Activated T-cell treated with anti-CD3 and anti-CD28 coated beads, Interleukin-2, amount 50 U/mL, for 24 hours (primary cell): ENCODE results near the gene FANCC.

Experiments
- DNase-seq: peaks from one replicate; pipeline ENCODE4 v3.0.0-alpha.2; 2020
- H3K27ac Mint-ChIP-seq: 2 replicates; pipeline ENCODE4 v1.8.0; 2020; ENCODE audit warnings: mild to moderate bottlenecking, mixed read lengths
- H3K27me3 Mint-ChIP-seq: 2 replicates; pipeline ENCODE4 v1.8.0; 2020; ENCODE audit warnings: mixed read lengths
- H3K36me3 Mint-ChIP-seq: 2 replicates; pipeline ENCODE4 v1.8.0; 2020; ENCODE audit warnings: low read depth, mixed read lengths
- H3K4me1 Mint-ChIP-seq: 2 replicates; pipeline ENCODE4 v1.8.0; 2020; ENCODE audit warnings: low read depth, mixed read lengths
- H3K4me3 Mint-ChIP-seq: 2 replicates; pipeline ENCODE4 v1.8.0; 2020; ENCODE audit warnings: mild to moderate bottlenecking, moderate library complexity, mixed read lengths
- H3K9me3 Mint-ChIP-seq: 2 replicates; pipeline ENCODE4 v1.8.0; 2020; ENCODE audit warnings: mixed read lengths

Gene FANCC, protein sequence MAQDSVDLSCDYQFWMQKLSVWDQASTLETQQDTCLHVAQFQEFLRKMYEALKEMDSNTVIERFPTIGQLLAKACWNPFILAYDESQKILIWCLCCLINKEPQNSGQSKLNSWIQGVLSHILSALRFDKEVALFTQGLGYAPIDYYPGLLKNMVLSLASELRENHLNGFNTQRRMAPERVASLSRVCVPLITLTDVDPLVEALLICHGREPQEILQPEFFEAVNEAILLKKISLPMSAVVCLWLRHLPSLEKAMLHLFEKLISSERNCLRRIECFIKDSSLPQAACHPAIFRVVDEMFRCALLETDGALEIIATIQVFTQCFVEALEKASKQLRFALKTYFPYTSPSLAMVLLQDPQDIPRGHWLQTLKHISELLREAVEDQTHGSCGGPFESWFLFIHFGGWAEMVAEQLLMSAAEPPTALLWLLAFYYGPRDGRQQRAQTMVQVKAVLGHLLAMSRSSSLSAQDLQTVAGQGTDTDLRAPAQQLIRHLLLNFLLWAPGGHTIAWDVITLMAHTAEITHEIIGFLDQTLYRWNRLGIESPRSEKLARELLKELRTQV

GRCh38 chr9:95317119-95317892 lies at the start of gene FANCC:
FANCC (minus strand) TSS chr9:95317709; CDS start chr9:95249291, 68,418 bp downstream.
- Mint-ChIP-seq H3K4me1 (peaks cover 32% of the 10 kb centered on the region), H3K9me3 (no peaks in the 10 kb centered on the region), H3K27me3 (peaks cover 15% of the 10 kb centered on the region), H3K4me3 (peak within 1 kb of the TSS; percentile 87), H3K27ac (peak within 1 kb of the TSS; percentile 98), H3K36me3 (peaks cover 9% of the 10 kb centered on the region)
- DNase-seq, result peak; percentile 93

DNA sequence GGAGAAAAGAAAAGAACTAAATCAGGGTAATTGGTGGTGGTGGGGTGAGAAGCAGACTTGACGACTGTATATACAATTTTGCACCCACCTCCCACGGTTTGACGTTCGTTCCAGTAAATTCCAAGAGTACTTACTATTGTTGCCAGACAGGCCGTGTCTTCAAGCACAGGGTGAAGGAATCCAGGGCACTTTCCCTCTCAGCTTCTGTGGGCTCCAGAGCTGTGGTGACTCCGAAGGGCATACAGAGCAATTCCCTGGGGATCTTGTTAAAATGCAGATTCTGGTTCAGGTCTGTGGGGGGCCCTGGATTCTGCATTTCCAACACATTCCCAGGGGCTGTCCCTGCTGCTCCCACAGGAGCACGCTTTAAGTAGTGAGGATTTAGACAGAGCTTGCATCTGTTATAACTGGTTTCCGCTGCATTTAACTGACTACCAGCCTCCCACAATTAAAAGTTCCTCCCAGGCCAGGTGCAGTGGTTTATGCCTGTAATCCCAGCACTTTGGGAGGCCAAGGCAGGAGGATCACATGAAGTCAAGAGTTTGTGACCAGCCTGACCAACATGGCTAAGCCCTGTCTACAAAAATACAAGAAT lies 49.3 kb upstream of the FANCC start:
- Mint-ChIP-seq H3K36me3 (no peaks in the 10 kb centered on the region), H3K27me3 (peaks cover 34% of the 10 kb centered on the region), H3K9me3 (no peaks in the 10 kb centered on the region), H3K27ac (no peak overlapping the region), H3K4me3 (no peak overlapping the region), H3K4me1 (no peaks in the 10 kb centered on the region)
- DNase-seq, result no peak

- H3K9me3 Mint-ChIP-seq, result no peaks in the 10 kb centered on the region
- H3K27ac Mint-ChIP-seq, result no peak overlapping the region
- peaks cover 35% of the 10 kb centered on the region for H3K27me3 Mint-ChIP-seq
- no peak overlapping the region for H3K4me3 Mint-ChIP-seq
- DNase-seq, result no peak
- no peaks in the 10 kb centered on the region for H3K4me1 Mint-ChIP-seq
- H3K36me3 Mint-ChIP-seq, result no peaks in the 10 kb centered on the region
Measured at GRCh38 chr9:95365766-95366165, 48.3 kb upstream of the FANCC start.

GRCh38 chr9:95363051-95363841 lies 45.7 kb upstream of the FANCC start:
- Mint-ChIP-seq H3K36me3 (no peaks in the 10 kb centered on the region), H3K4me3 (no peak overlapping the region), H3K27me3 (peaks cover 19% of the 10 kb centered on the region), H3K4me1 (no peaks in the 10 kb centered on the region), H3K9me3 (no peaks in the 10 kb centered on the region), H3K27ac (no peak overlapping the region)
- no peak for DNase-seq

GRCh38 chr9:95360866-95361265 lies 43.4 kb upstream of the FANCC start:
- no peak for DNase-seq
- no peaks in the 10 kb centered on the region for H3K4me1 Mint-ChIP-seq
- H3K36me3 Mint-ChIP-seq, result no peaks in the 10 kb centered on the region
- no peak overlapping the region for H3K27ac Mint-ChIP-seq
- H3K27me3 Mint-ChIP-seq, result peaks cover 26% of the 10 kb centered on the region
- H3K4me3 Mint-ChIP-seq, result no peak overlapping the region
- no peaks in the 10 kb centered on the region for H3K9me3 Mint-ChIP-seq

DNA sequence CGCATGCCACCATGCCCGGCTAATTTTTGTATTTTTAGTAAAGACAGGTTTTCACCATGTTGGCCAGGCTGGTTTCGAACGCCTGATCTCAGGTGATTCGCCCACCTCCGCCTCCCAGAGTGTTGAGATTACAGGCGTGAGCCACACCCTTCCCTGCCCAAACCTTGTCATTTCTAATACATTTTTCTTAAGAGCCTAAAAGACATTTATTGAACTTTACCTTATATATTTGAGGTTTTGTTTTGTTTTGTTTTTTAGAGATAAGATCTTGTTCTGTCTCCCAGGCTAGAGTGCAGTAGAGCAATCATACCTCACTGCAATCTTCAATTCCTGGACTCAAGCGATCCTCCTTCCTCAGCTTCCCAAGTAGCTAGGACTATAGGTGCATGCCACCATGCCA lies 39.8 kb upstream of the FANCC start:
- no peak overlapping the region for H3K4me3 Mint-ChIP-seq
- DNase-seq, result no peak
- H3K27ac Mint-ChIP-seq, result no peak overlapping the region
- H3K4me1 Mint-ChIP-seq, result no peaks in the 10 kb centered on the region
- peaks cover 19% of the 10 kb centered on the region for H3K27me3 Mint-ChIP-seq
- H3K9me3 Mint-ChIP-seq, result no peaks in the 10 kb centered on the region
- H3K36me3 Mint-ChIP-seq, result no peaks in the 10 kb centered on the region

GRCh38 chr9:95355500-95355899 lies 38.0 kb upstream of the FANCC start:
- no peaks in the 10 kb centered on the region for H3K36me3 Mint-ChIP-seq

GRCh38 chr9:95351051-95351450 lies 33.5 kb upstream of the FANCC start:
- H3K27ac Mint-ChIP-seq, result no peak overlapping the region
- no peaks in the 10 kb centered on the region for H3K9me3 Mint-ChIP-seq
- no peaks in the 10 kb centered on the region for H3K36me3 Mint-ChIP-seq
- no peak overlapping the region for H3K4me3 Mint-ChIP-seq
- H3K4me1 Mint-ChIP-seq, result peaks cover 6% of the 10 kb centered on the region
- DNase-seq, result no peak
- peaks cover 48% of the 10 kb centered on the region for H3K27me3 Mint-ChIP-seq

More at GRCh38 chr9:95355500-95355899, 38.0 kb upstream of the FANCC start:
- no peak overlapping the region for H3K4me3 Mint-ChIP-seq
- no peak for DNase-seq
- no peaks in the 10 kb centered on the region for H3K4me1 Mint-ChIP-seq
- H3K27me3 Mint-ChIP-seq, result peaks cover 27% of the 10 kb centered on the region
- no peak overlapping the region for H3K27ac Mint-ChIP-seq
- no peaks in the 10 kb centered on the region for H3K9me3 Mint-ChIP-seq

DNA sequence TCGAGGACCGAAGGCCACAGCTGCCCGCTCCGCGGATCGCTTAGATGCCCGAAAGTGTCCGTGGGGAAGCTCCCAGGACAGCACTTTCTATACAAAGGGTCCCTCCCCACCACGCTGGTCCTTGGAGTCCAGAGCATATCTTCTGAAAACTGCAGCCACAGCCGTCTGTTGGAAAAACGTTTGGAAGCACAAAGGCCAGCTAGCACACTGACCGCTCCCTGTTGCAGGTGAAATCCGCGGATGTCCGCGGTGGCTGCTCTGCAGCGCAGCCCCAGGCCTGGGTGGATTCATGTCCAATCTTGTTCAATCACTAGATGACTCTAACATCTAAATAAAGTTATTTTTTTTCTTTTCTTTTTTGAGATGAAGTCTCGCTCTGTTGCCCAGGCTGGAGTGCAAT lies 32.8 kb upstream of the FANCC start:
- H3K4me1 Mint-ChIP-seq, result peaks cover 6% of the 10 kb centered on the region
- no peaks in the 10 kb centered on the region for H3K36me3 Mint-ChIP-seq
- DNase-seq, result no peak
- no peaks in the 10 kb centered on the region for H3K9me3 Mint-ChIP-seq
- peaks cover 46% of the 10 kb centered on the region for H3K27me3 Mint-ChIP-seq
- H3K27ac Mint-ChIP-seq, result no peak overlapping the region
- no peak overlapping the region for H3K4me3 Mint-ChIP-seq

GRCh38 chr9:95349091-95350038 lies 31.9 kb upstream of the FANCC start:
- H3K36me3 Mint-ChIP-seq, result no peaks in the 10 kb centered on the region
- H3K27me3 Mint-ChIP-seq, result peaks cover 44% of the 10 kb centered on the region
- H3K4me1 Mint-ChIP-seq, result peaks cover 6% of the 10 kb centered on the region
- H3K27ac Mint-ChIP-seq, result no peak overlapping the region
- no peaks in the 10 kb centered on the region for H3K9me3 Mint-ChIP-seq
- peak overlapping the region; percentile 70 for H3K4me3 Mint-ChIP-seq
- peak; percentile 37 for DNase-seq

GRCh38 chr9:95346021-95346420 lies 28.5 kb upstream of the FANCC start:
- Mint-ChIP-seq H3K4me1 (peaks cover 14% of the 10 kb centered on the region), H3K27me3 (peaks cover 39% of the 10 kb centered on the region), H3K36me3 (no peaks in the 10 kb centered on the region), H3K27ac (no peak overlapping the region), H3K9me3 (no peaks in the 10 kb centered on the region), H3K4me3 (no peak overlapping the region)
- no peak for DNase-seq

DNA sequence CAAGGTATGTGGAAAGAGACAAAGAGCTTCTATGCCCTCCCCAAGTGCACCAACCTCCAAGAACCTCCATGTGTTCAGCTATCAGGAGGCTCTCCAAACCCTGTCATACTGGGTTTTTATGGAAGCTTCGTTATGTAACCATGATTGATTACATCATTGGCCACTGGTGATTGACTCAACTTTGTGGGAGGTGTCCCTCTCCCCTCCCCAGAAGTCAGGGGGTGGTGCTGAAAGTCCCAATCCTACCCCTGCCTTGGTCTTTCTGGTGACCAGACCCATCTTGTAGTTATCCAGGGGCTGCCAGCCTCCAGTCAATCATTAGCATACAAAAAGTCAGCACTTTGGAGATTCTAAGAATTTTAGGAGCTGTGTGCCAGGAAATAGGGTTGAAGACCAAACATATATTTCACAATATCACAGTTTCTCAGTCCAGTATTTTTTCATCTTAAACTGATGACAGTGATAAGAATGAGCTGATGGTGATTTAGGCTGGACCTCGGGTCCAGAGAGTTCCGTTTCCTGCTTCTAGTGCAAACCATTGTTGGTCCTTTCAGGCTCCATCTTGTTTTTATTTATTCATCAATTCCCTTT lies 27.3 kb upstream of the FANCC start:
- no peak overlapping the region for H3K27ac Mint-ChIP-seq
- peaks cover 12% of the 10 kb centered on the region for H3K4me1 Mint-ChIP-seq
- no peak for DNase-seq
- H3K4me3 Mint-ChIP-seq, result no peak overlapping the region
- H3K9me3 Mint-ChIP-seq, result no peaks in the 10 kb centered on the region
- H3K36me3 Mint-ChIP-seq, result no peaks in the 10 kb centered on the region
- peaks cover 27% of the 10 kb centered on the region for H3K27me3 Mint-ChIP-seq

GRCh38 chr9:95343725-95344287 lies 26.3 kb upstream of the FANCC start:
- H3K36me3 Mint-ChIP-seq, result no peaks in the 10 kb centered on the region
- no peak for DNase-seq
- no peaks in the 10 kb centered on the region for H3K9me3 Mint-ChIP-seq
- H3K4me3 Mint-ChIP-seq, result no peak overlapping the region
- H3K27ac Mint-ChIP-seq, result no peak overlapping the region
- H3K4me1 Mint-ChIP-seq, result peaks cover 8% of the 10 kb centered on the region
- peaks cover 20% of the 10 kb centered on the region for H3K27me3 Mint-ChIP-seq
